ENCODE results near the gene DPF1.

GRCh38 chr19:38204096-38204495 is 19.9 kb downstream of the DPF1 start:
- no peak for TF ChIP-seq CTCF (IDR thresholded peaks at IDR 0.05; ENCODE audit: insufficient read depth, low read length)
- no peak for TF ChIP-seq REST (IDR thresholded peaks at IDR 0.05; ENCODE audit: insufficient replicate concordance, low read depth)

Data from HL-60 (cell line).